Activated CD8-positive, alpha-beta T cell treated with anti-CD3 and anti-CD28 coated beads for 36 hours (primary cell): ENCODE data around the gene XXYLT1. TPM values are rescaled to one million over a fixed set of nuclear protein-coding genes. Genes with fewer than 3 reads are reported as not detected.

ENCODE experiments used
- ATAC-seq: fragments of 200-7000 bp; cut with Tn5 transposase; one replicate; pipeline ENCODE4 v1.10.0; 2021; ENCODE audit warnings: mild to moderate bottlenecking, moderate library complexity
- CTCF ChIA-PET: fragments of 350-600 bp; sonication (Branson Sonifier 250); formaldehyde crosslinking; loops from one replicate; lab custom pipeline; 2021; ENCODE audit warnings: antibody characterized with exemption; lab: Charles Lee
- POLR2A ChIA-PET: fragments of 350-600 bp; sonication (Branson Sonifier 250); formaldehyde crosslinking; loops from one replicate; lab custom pipeline; 2021; ENCODE audit warnings: antibody characterized with exemption; lab: Charles Lee
- DNase-seq: peaks from one replicate; pipeline ENCODE4 v3.0.0-alpha.2; 2020
- H3K27ac Mint-ChIP-seq: one replicate; pipeline ENCODE4 v1.8.0; 2021; ENCODE audit warnings: mild to moderate bottlenecking, mixed read lengths
- H3K27me3 Mint-ChIP-seq: one replicate; pipeline ENCODE4 v1.8.0; 2021; ENCODE audit warnings: mixed read lengths
- H3K36me3 Mint-ChIP-seq: one replicate; pipeline ENCODE4 v1.8.0; 2021; ENCODE audit warnings: low read depth, mixed read lengths
- H3K4me1 Mint-ChIP-seq: one replicate; pipeline ENCODE4 v1.8.0; 2021; ENCODE audit warnings: low read depth, mixed read lengths
- H3K4me3 Mint-ChIP-seq: one replicate; pipeline ENCODE4 v1.8.0; 2021; ENCODE audit warnings: mild to moderate bottlenecking, moderate library complexity, mixed read lengths
- H3K9me3 Mint-ChIP-seq: one replicate; pipeline ENCODE4 v1.8.0; 2021; ENCODE audit warnings: mixed read lengths
- CTCF ChIP-seq: fragments of 200-600 bp; IDR thresholded peaks from one replicate; pipeline ENCODE4 v1.8.0; 2022; ENCODE audit warnings: antibody characterized with exemption, mild to moderate bottlenecking
- intact Hi-C: fragments of 100-400 bp; cut with micrococcal nuclease; formaldehyde crosslinking; loops from one replicate; pipeline ENCODE4 v1.10.0; 2022
- total RNA-seq, 2 experiments: library from RNA; stranded (reverse); gene quantifications; one replicate each; pipeline ENCODE4 v1.2.3, GENCODE V29; 2021

XXYLT1 gene
- total RNA-seq, 2 experiments from 2014 or later: 8.4 to 9.6 TPM

- CTCF ChIA-PET: interaction anchor here (1.8 kb wide), 1 partner anchor 14 kb away, joined by 4 read pairs; no protein-coding TSS in a partner anchor
These were observed 130.5 kb downstream of the XXYLT1 start for GRCh38 chr3:195140410-195140809.

GRCh38 chr3:195139876-195140240 is 131.1 kb downstream of the XXYLT1 start:
- no peak overlapping the region for H3K27ac Mint-ChIP-seq
- H3K9me3 Mint-ChIP-seq: peaks cover 16% of the 10 kb centered on the region
- no peaks in the 10 kb centered on the region for H3K4me1 Mint-ChIP-seq
- intact Hi-C loops: no loop called here
- no peaks in the 10 kb centered on the region for H3K27me3 Mint-ChIP-seq
- H3K36me3 Mint-ChIP-seq: peaks cover 23% of the 10 kb centered on the region
- DNase-seq (no peak), ATAC-seq (no peak)
- POLR2A ChIA-PET: no interaction called here
- no peak overlapping the region for H3K4me3 Mint-ChIP-seq
- CTCF ChIA-PET: interaction anchor here (1.8 kb wide), 1 partner anchor 15 kb away, joined by 4 read pairs; no protein-coding TSS in a partner anchor
- TF ChIP-seq CTCF: no peak

More at GRCh38 chr3:195140410-195140809, 130.5 kb downstream of the XXYLT1 start:
- ATAC-seq (no peak), DNase-seq (no peak)
- H3K36me3 Mint-ChIP-seq: peaks cover 23% of the 10 kb centered on the region
- peaks cover 16% of the 10 kb centered on the region for H3K9me3 Mint-ChIP-seq
- no peak for TF ChIP-seq CTCF
- H3K27ac Mint-ChIP-seq: no peak overlapping the region
- no peaks in the 10 kb centered on the region for H3K27me3 Mint-ChIP-seq
- H3K4me1 Mint-ChIP-seq: no peaks in the 10 kb centered on the region
- no peak overlapping the region for H3K4me3 Mint-ChIP-seq
- intact Hi-C loops: no loop called here
- POLR2A ChIA-PET: interaction anchor here (1.2 kb wide), 1 partner anchor 11 kb away, joined by 3 read pairs; no protein-coding TSS in a partner anchor

- Mint-ChIP-seq H3K27ac (no peak overlapping the region), H3K9me3 (peaks cover 16% of the 10 kb centered on the region), H3K4me3 (no peak overlapping the region), H3K4me1 (no peaks in the 10 kb centered on the region), H3K36me3 (peaks cover 23% of the 10 kb centered on the region), H3K27me3 (no peaks in the 10 kb centered on the region)
- TF ChIP-seq CTCF: no peak
- ChIA-PET CTCF (interaction anchor here (1.8 kb wide), 1 partner anchor 15 kb away, joined by 4 read pairs; no protein-coding TSS in a partner anchor), POLR2A (no interaction called here)
- ATAC-seq (no peak), DNase-seq (no peak)
- intact Hi-C loops: no loop called here
These were observed 131.7 kb downstream of the XXYLT1 start for GRCh38 chr3:195139091-195139875.

- Mint-ChIP-seq H3K4me3 (no peak overlapping the region), H3K36me3 (peaks cover 20% of the 10 kb centered on the region), H3K4me1 (no peaks in the 10 kb centered on the region), H3K27me3 (no peaks in the 10 kb centered on the region), H3K9me3 (peaks cover 16% of the 10 kb centered on the region), H3K27ac (no peak overlapping the region)
- no peak for DNase-seq
- no peak for TF ChIP-seq CTCF
- POLR2A ChIA-PET: interaction anchor here (0.6 to 1.1 kb wide), 2 partner anchors 233 to 511 kb away, joined by 3 read pairs; no protein-coding TSS in a partner anchor
- ATAC-seq: no peak
- intact Hi-C loops: no loop called here
- CTCF ChIA-PET: no interaction called here
These were observed 133.0 kb downstream of the XXYLT1 start for GRCh38 chr3:195137638-195138588.
